Erythroblast (primary cell): ENCODE data around the gene CKS2.
"Not testable (repeated sequence)": the region's sequence is repeated elsewhere in the genome, so short reads cannot be mapped to it uniquely, and the experiment has no call there.

Experiments used
- DNase-seq, 2 experiments: peaks; one replicate each; lab custom pipeline; 2025; lab: John Stamatoyannopoulos, UW
- GATA1 ChIP-seq: IDR thresholded peaks from 2 replicates; pipeline ENCODE4 v1.6.1; 2011; ENCODE audit warnings: low read depth, mild to moderate bottlenecking, control low read depth, low read length, moderate library complexity
- POLR2A ChIP-seq: IDR thresholded peaks from 2 replicates; pipeline ENCODE4 v1.6.1; 2011; ENCODE audit warnings: mild to moderate bottlenecking, low read length

Gene CKS2

GRCh38 chr9:89318123-89319014 is 7.4 kb downstream of the CKS2 start, which contains the start of gene SECISBP2:
Gene SECISBP2 (plus strand): TSS chr9:89318500. CDS start chr9:89318577, 77 bp downstream.
- no peak for TF ChIP-seq GATA1
- TF ChIP-seq POLR2A: peak; percentile 98
- peak; percentile 97 to 98 for DNase-seq

- TF ChIP-seq POLR2A (no peak), GATA1 (no peak)
- DNase-seq: peak; percentile 42 to 59
These were observed 8.3 kb downstream of the CKS2 start for GRCh38 chr9:89319015-89319905.

- DNase-seq: no peak
- TF ChIP-seq POLR2A (no peak), GATA1 (no peak)
These were observed 12.4 kb downstream of the CKS2 start for GRCh38 chr9:89323390-89323789.

GRCh38 chr9:89325733-89326132 is 14.7 kb downstream of the CKS2 start:
- DNase-seq: no peak
- TF ChIP-seq POLR2A (no peak), GATA1 (no peak)

- TF ChIP-seq GATA1: no peak
- TF ChIP-seq POLR2A: no peak
- no peak for DNase-seq
These were observed 17.1 kb downstream of the CKS2 start for GRCh38 chr9:89328064-89328463.

GRCh38 chr9:89329917-89330316 is 18.9 kb downstream of the CKS2 start:
- no peak for TF ChIP-seq GATA1
- no peak for TF ChIP-seq POLR2A
- DNase-seq: no peak

GRCh38 chr9:89330513-89330912 is 19.5 kb downstream of the CKS2 start:
- DNase-seq: no peak
- TF ChIP-seq POLR2A (no peak), GATA1 (no peak)

- TF ChIP-seq GATA1 (no peak), POLR2A (no peak)
- DNase-seq: no peak
These were observed 28.8 kb downstream of the CKS2 start for GRCh38 chr9:89339807-89340206.

- TF ChIP-seq GATA1 (no peak), POLR2A (no peak)
- DNase-seq: no peak
These were observed 29.3 kb downstream of the CKS2 start for GRCh38 chr9:89340332-89340731.

GRCh38 chr9:89342213-89342612 is 31.2 kb downstream of the CKS2 start:
- DNase-seq: peak; percentile 49 to 53
- no peak for TF ChIP-seq GATA1
- TF ChIP-seq POLR2A: no peak

GRCh38 chr9:89342948-89343347 is 32.0 kb downstream of the CKS2 start:
- DNase-seq: no peak

GRCh38 chr9:89343812-89344211 is 32.8 kb downstream of the CKS2 start:
- DNase-seq: not testable (repeated sequence)

More at GRCh38 chr9:89342948-89343347, 32.0 kb downstream of the CKS2 start:
- TF ChIP-seq GATA1: no peak
- no peak for TF ChIP-seq POLR2A

GRCh38 chr9:89345476-89345875 is 34.5 kb downstream of the CKS2 start:
- TF ChIP-seq GATA1: no peak
- no peak for DNase-seq

GRCh38 chr9:89346696-89347095 is 35.7 kb downstream of the CKS2 start:
- TF ChIP-seq POLR2A (no peak), GATA1 (no peak)
- no peak for DNase-seq

GRCh38 chr9:89347651-89348050 is 36.7 kb downstream of the CKS2 start:
- DNase-seq: no peak
- TF ChIP-seq GATA1 (no peak), POLR2A (no peak)
